ENCODE measurements around the gene UBD. TPM values are rescaled to one million over a fixed set of nuclear protein-coding genes. Genes with fewer than 3 reads are reported as not detected.

UBD gene
- total RNA-seq, 2 experiments from 2014 or later: 0.37 to 0.42 TPM

DNA sequence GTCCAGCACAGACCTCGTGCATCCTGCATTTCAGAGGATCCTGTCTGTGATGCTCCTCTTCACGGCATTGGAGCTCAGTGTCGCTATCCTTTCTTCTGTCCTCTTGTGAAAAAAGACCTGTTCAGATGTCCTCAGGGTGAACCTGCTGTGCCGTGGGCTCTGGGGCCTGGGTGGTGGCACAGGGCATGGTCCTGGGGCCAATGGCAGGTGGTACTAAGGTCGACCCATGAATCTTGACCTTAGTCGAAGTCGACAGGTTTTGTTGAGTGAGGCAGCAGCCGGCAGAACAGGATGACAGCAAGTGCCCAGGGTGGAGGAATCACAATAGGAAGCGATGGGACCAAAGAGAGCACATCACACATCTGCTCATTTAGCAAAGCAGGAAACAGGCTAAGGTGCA lies 49.8 kb downstream of the UBD start:
- no peak overlapping the region for H3K27ac Mint-ChIP-seq
- H3K36me3 Mint-ChIP-seq (ENCODE audit: low read depth): no peaks in the 10 kb centered on the region
- no peak for DNase-seq
- H3K4me3 Mint-ChIP-seq: no peak overlapping the region
- ChIA-PET CTCF (no interaction called here), POLR2A (no interaction called here)
- peaks cover 7% of the 10 kb centered on the region for H3K27me3 Mint-ChIP-seq
- H3K9me3 Mint-ChIP-seq: no peaks in the 10 kb centered on the region
- H3K4me1 Mint-ChIP-seq: peaks cover 1% of the 10 kb centered on the region

DNA sequence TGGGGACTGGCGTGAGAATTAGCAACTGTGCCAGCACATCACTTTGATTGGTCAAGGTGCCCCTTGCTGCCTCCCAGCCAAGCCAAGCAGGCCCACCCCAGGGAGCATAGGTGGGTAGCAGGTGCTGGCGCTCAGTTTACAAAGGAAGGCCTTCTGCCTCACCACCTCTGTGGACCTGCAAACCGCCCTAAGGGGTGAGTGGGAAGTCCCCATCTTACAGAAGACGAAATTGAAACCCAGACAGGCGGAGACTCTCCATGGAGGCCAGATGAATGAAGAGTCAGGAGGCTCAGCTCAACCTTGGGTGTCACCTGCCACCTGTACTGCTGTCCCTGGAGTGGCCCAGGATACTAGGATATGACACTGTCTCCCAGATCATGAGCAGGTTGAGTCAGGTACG lies 50.3 kb downstream of the UBD start:
- H3K4me1 Mint-ChIP-seq: peaks cover 1% of the 10 kb centered on the region
- peak; percentile 0 for DNase-seq
- CTCF ChIA-PET: no interaction called here
- peaks cover 5% of the 10 kb centered on the region for H3K27me3 Mint-ChIP-seq
- H3K27ac Mint-ChIP-seq: no peak overlapping the region
- H3K36me3 Mint-ChIP-seq (ENCODE audit: low read depth): no peaks in the 10 kb centered on the region
- H3K9me3 Mint-ChIP-seq: no peaks in the 10 kb centered on the region
- H3K4me3 Mint-ChIP-seq: no peak overlapping the region
- POLR2A ChIA-PET: no interaction called here

DNA sequence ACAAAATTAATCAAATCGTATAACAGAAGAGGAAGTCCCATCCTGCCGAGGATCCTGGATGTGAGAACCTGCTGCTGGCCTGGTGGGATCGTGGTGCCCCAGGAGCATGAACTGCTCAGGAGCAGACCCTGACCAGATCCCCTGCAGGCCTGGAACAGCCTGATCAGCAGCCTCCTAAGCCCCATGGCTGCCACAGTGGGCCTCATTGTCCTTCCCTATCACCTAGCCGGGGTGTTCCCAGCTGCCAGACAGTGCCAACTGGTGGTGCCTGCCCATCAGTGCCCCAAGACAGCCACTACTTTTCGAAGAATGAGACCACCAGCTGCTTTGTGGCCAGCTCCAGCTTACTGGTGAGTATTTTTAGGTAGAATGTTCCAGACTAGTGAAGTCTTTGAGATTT lies 52.2 kb downstream of the UBD start:
- peak; percentile 2 for DNase-seq
- peaks cover 1% of the 10 kb centered on the region for H3K4me1 Mint-ChIP-seq
- H3K4me3 Mint-ChIP-seq: no peak overlapping the region
- H3K9me3 Mint-ChIP-seq: no peaks in the 10 kb centered on the region
- H3K27ac Mint-ChIP-seq: no peak overlapping the region
- no peaks in the 10 kb centered on the region for H3K36me3 Mint-ChIP-seq (ENCODE audit: low read depth)
- POLR2A ChIA-PET: no interaction called here
- peaks cover 5% of the 10 kb centered on the region for H3K27me3 Mint-ChIP-seq
- CTCF ChIA-PET: no interaction called here

DNA sequence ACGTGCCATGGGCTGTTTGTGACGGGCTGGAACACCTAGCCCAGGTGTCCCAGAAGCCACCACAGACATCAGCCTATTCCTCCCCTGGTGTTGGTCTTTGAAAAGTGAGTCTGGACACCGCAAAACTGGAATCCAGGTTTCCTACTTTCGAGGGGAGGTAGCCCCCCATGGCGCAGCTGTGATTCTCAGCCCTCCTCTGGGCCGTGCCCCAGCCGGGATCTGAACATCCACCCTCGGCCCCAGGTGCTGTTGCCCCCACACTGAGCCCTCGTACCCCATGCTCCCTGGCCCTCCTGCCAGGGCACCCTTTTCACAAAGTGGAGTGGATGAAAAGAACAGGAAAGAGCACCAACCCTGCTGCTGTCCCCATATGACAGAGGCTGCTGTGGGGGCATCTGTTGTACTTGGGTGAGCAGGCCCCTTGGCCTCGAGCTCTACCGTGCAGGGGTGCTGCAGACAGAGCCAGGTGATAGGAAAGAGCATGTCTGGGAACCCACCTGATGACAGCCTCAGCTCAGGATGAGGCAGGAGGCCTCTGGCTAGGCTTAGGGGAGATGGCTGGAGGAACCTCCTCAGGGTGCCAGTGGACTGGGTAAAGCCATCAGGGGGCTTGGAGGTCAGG lies 53.0 kb downstream of the UBD start:
- Mint-ChIP-seq H3K4me1 (peaks cover 1% of the 10 kb centered on the region), H3K27ac (no peak overlapping the region), H3K27me3 (peaks cover 5% of the 10 kb centered on the region), H3K4me3 (no peak overlapping the region), H3K9me3 (no peaks in the 10 kb centered on the region), H3K36me3 (ENCODE audit: low read depth) (no peaks in the 10 kb centered on the region)
- DNase-seq: peak; percentile 3
- ChIA-PET CTCF (no interaction called here), POLR2A (no interaction called here)

DNA sequence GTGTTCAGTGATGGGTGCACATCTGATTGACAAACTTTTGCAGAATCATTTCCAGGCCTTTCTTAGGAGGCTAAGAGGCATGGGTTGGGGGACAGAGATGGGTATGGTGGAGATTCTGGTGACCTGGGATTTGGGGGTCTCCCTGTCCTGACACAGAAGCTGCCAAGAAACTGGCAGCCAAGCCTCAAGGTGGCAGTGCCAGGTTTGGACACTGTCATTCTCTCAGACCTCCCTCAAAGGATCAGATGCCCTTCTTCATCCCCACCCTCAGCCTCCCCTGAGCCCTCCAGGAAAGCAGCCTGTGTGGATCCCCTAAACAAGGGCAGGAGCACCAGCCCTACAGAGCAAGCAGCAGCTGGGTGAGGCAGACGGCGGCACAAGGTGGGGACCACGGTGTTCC lies 53.7 kb downstream of the UBD start:
- Mint-ChIP-seq H3K27me3 (peaks cover 5% of the 10 kb centered on the region), H3K4me3 (no peak overlapping the region), H3K4me1 (peaks cover 1% of the 10 kb centered on the region), H3K9me3 (no peaks in the 10 kb centered on the region), H3K27ac (no peak overlapping the region), H3K36me3 (ENCODE audit: low read depth) (no peaks in the 10 kb centered on the region)
- DNase-seq: peak; percentile 2
- ChIA-PET CTCF (no interaction called here), POLR2A (no interaction called here)

Other genes with a start within 250 kb of the UBD start
- not detected for gene OR5V1, start 190.9 kb downstream of the UBD start, total RNA-seq
- not detected for gene OR12D3, start 184.4 kb downstream of the UBD start, total RNA-seq
- gene OR12D2, start 164.1 kb downstream of the UBD start, total RNA-seq: not detected
- not detected for gene OR12D1, start 144.8 kb downstream of the UBD start, total RNA-seq
- not detected for gene OR10C1, start 120.4 kb downstream of the UBD start, total RNA-seq
- gene OR11A1, start 102.7 kb downstream of the UBD start, total RNA-seq: not detected
- gene OR2H1, start 102.6 kb downstream of the UBD start, total RNA-seq: not detected
- gene MAS1L, start 71.8 kb downstream of the UBD start, total RNA-seq: not detected
- not detected for gene OR2H2, start 25.4 kb upstream of the UBD start, total RNA-seq
- 10 to 100 TPM; 48.5 to 50.5 TPM for gene GABBR1, start 73.5 kb upstream of the UBD start, total RNA-seq
- not detected for gene MOG, start 97.4 kb upstream of the UBD start, total RNA-seq
- not detected for gene ZFP57, start 121.4 kb upstream of the UBD start, total RNA-seq
- gene HLA-F, start 163.7 kb upstream of the UBD start, total RNA-seq: 100 to 1,000 TPM; 315 to 372 TPM

Measured in activated CD4-positive, alpha-beta T cell treated with anti-CD3 and anti-CD28 coated beads, Interleukin-2, amount 10 ng/mL, durations not matched to agents 7 days and 5 days (primary cell).